Measurements from ENCODE around the gene TMEM178B. TPM values are rescaled to one million over a fixed set of nuclear protein-coding genes. Genes with fewer than 3 reads are reported as not detected.

Gene TMEM178B
- total RNA-seq, 2 donors from 2014 or later = 1.7 to 4.1 TPM

DNA sequence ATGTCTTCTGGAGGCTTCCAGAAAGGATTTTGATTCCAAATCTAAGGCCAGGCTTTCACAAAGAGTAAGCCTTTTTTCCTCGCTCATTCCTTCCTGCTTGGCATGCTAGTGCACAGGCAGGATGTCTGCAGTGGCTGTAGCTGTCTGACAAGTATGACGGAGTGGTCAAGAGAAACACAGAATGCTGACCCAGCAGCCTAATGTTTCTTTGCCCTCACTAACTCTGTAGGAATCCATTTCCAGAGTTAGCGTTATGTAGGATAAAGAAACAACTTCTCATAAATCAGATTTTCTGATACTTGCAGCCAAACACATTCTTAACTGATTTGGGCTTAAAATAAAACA is 286.5 kb downstream of the TMEM178B start:
- H3K27me3 ChIP-seq (ENCODE audit: control insufficient read depth, insufficient read depth, low read length, poor library complexity, severe bottlenecking) = peaks cover 6% of the 10 kb centered on the region
- H3K9me3 Mint-ChIP-seq = no peaks in the 10 kb centered on the region
- H3K4me3 ChIP-seq (ENCODE audit: low read length) = no peak overlapping the region
- peaks cover 22% of the 10 kb centered on the region for H3K4me1 ChIP-seq (ENCODE audit: control insufficient read depth, insufficient read depth, low read length)
- no peak overlapping the region for H3K27ac ChIP-seq (ENCODE audit: low read depth, low read length)
- no peaks in the 10 kb centered on the region for H3K36me3 ChIP-seq (ENCODE audit: control insufficient read depth, insufficient read depth, low read length)
- TF ChIP-seq CTCF (conservative IDR thresholded peaks at IDR 0.05) = no peak
- H3K27me3 Mint-ChIP-seq (ENCODE audit: insufficient read depth) = no peaks in the 10 kb centered on the region
- H3K9ac ChIP-seq (ENCODE audit: extremely low read depth, low read length, poor library complexity, severe bottlenecking) = no peak overlapping the region
- H3K27ac Mint-ChIP-seq = no peak overlapping the region
- H3K9me3 ChIP-seq (ENCODE audit: control insufficient read depth, low read length) = no peaks in the 10 kb centered on the region
- no peak overlapping the region for H3K4me3 Mint-ChIP-seq
- DNase-seq = no peak
- 89 to 95% methylated on average over 3 of the region's 3 CpGs for WGBS, 2 experiments (ENCODE audit: insufficient coverage in 1 of 2, insufficient read length in 1 of 2)
- no peaks in the 10 kb centered on the region for H3K36me3 Mint-ChIP-seq (ENCODE audit: low read depth)
- H3K4me1 Mint-ChIP-seq = peaks cover 29% of the 10 kb centered on the region

DNA sequence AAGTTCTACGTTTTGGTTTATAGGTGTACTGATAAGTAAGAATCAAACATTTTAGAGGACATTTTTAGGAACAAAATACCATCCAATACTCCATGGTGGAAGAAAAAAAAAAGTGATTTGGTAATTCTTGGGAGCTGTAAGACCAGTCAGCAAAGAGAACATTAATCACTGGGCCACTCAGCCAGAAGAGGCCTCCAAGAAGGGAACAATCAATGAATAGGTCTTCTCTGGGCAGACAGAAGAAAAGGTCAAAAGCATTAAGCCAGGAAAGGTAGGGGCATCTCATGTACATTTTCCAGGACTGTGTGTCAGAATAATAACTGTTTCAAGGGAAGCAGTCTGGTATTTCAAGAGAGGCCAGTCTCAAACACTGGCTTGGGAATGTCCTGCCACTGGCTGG is 286.9 kb downstream of the TMEM178B start:
- Mint-ChIP-seq H3K27ac (no peak overlapping the region), H3K9me3 (no peaks in the 10 kb centered on the region), H3K4me1 (peaks cover 29% of the 10 kb centered on the region), H3K36me3 (ENCODE audit: low read depth) (no peaks in the 10 kb centered on the region), H3K4me3 (no peak overlapping the region), H3K27me3 (ENCODE audit: insufficient read depth) (no peaks in the 10 kb centered on the region)
- peaks cover 22% of the 10 kb centered on the region for H3K4me1 ChIP-seq (ENCODE audit: control insufficient read depth, insufficient read depth, low read length)
- peaks cover 6% of the 10 kb centered on the region for H3K27me3 ChIP-seq (ENCODE audit: control insufficient read depth, insufficient read depth, low read length, poor library complexity, severe bottlenecking)
- no peaks in the 10 kb centered on the region for H3K36me3 ChIP-seq (ENCODE audit: control insufficient read depth, insufficient read depth, low read length)
- no peaks in the 10 kb centered on the region for H3K9me3 ChIP-seq (ENCODE audit: control insufficient read depth, low read length)
- H3K9ac ChIP-seq (ENCODE audit: extremely low read depth, low read length, poor library complexity, severe bottlenecking) = no peak overlapping the region
- H3K4me3 ChIP-seq (ENCODE audit: low read length) = no peak overlapping the region
- no peak for DNase-seq
- 100% methylated on average over 1 of the region's 1 CpG; no CpG with 5 or more reads in 1 of the 2 experiments for WGBS, 2 experiments (ENCODE audit: insufficient coverage in 1 of 2, insufficient read length in 1 of 2)
- TF ChIP-seq CTCF (conservative IDR thresholded peaks at IDR 0.05) = no peak
- H3K27ac ChIP-seq (ENCODE audit: low read depth, low read length) = no peak overlapping the region

- H3K9ac ChIP-seq (ENCODE audit: extremely low read depth, low read length, poor library complexity, severe bottlenecking) = no peak overlapping the region
- Mint-ChIP-seq H3K4me3 (no peak overlapping the region), H3K9me3 (no peaks in the 10 kb centered on the region), H3K27me3 (ENCODE audit: insufficient read depth) (no peaks in the 10 kb centered on the region), H3K4me1 (peaks cover 33% of the 10 kb centered on the region), H3K36me3 (ENCODE audit: low read depth) (no peaks in the 10 kb centered on the region), H3K27ac (no peak overlapping the region)
- H3K4me3 ChIP-seq (ENCODE audit: low read length) = no peak overlapping the region
- WGBS, 2 experiments (ENCODE audit: insufficient coverage in 1 of 2, insufficient read length in 1 of 2) = 83 to 87% methylated on average over 1 to 2 of the region's 2 CpGs
- H3K4me1 ChIP-seq (ENCODE audit: control insufficient read depth, insufficient read depth, low read length) = peaks cover 22% of the 10 kb centered on the region
- DNase-seq = no peak
- peaks cover 6% of the 10 kb centered on the region for H3K27me3 ChIP-seq (ENCODE audit: control insufficient read depth, insufficient read depth, low read length, poor library complexity, severe bottlenecking)
- no peaks in the 10 kb centered on the region for H3K9me3 ChIP-seq (ENCODE audit: control insufficient read depth, low read length)
- no peak for TF ChIP-seq CTCF (conservative IDR thresholded peaks at IDR 0.05)
- no peak overlapping the region for H3K27ac ChIP-seq (ENCODE audit: low read depth, low read length)
- H3K36me3 ChIP-seq (ENCODE audit: control insufficient read depth, insufficient read depth, low read length) = no peaks in the 10 kb centered on the region
These were observed 287.6 kb downstream of the TMEM178B start for GRCh38 chr7:141361479-141361878.
